Spinal cord (tissue), 10 donors: ENCODE data around the gene SERPINB6. TPM values are rescaled to one million over a fixed set of nuclear protein-coding genes. Genes with fewer than 3 reads are reported as not detected.
"Not testable (repeated sequence)": the region's sequence is repeated elsewhere in the genome, so short reads cannot be mapped to it uniquely, and the experiment has no call there.

Source experiments
- DNase-seq, 6 donors: peaks; one replicate each; pipeline versions ENCODE4 v3.0.0 to v3.0.0-alpha.2; 2013 to 2015; ENCODE audit warnings: low spot score in 6 of 6, low read depth in 4 of 6
- H3K27ac ChIP-seq: one replicate; pipeline ENCODE4 v1.5.1; 2013; ENCODE audit warnings: low read depth, low read length, control low read depth
- H3K27me3 ChIP-seq: one replicate; pipeline ENCODE4 v1.6.1; 2013; ENCODE audit warnings: low read length; ENCODE audit not compliant: control insufficient read depth, insufficient read depth
- H3K36me3 ChIP-seq: one replicate; pipeline ENCODE4 v1.6.1; 2013; ENCODE audit warnings: low read length; ENCODE audit not compliant: control insufficient read depth, insufficient read depth
- H3K4me1 ChIP-seq: one replicate; pipeline ENCODE4 v1.6.1; 2013; ENCODE audit warnings: low read length; ENCODE audit not compliant: control insufficient read depth, insufficient read depth
- H3K4me3 ChIP-seq: one replicate; pipeline ENCODE4 v1.5.1; 2013; ENCODE audit warnings: low read depth, low read length, control low read depth
- H3K9me3 ChIP-seq: one replicate; pipeline ENCODE4 v1.6.1; 2013; ENCODE audit warnings: low read length; ENCODE audit not compliant: control insufficient read depth, insufficient read depth
- WGBS: methylation state at CpG from one replicate; pipeline ENCODE4 v1.1.5; 2013; ENCODE audit warnings: missing lambda C conversion rate; ENCODE audit not compliant: insufficient coverage; 5-methylcytosine and 5-hydroxymethylcytosine counted together
- polyA plus RNA-seq, 2 donors: library from polyadenylated mRNA; unstranded; fragments of 120-200 nt; gene quantifications; one replicate each; pipeline ENCODE4 v1.2.1, GENCODE V29; 2013; ENCODE audit not compliant: insufficient read length in 2 of 2
- total RNA-seq, 2 donors: library from RNA; depleted of rRNA in 1 of 2; stranded (reverse); fragments of 120-200 nt in 1 of 2; fragments of >200 nt in 1 of 2; gene quantifications; one replicate each; pipeline versions ENCODE4 v1.2.3 to v1.2.4, GENCODE V29; 2013 to 2014
- donor health status: healthy.

The SERPINB6 gene
- total and polyA plus RNA-seq, 4 donors, result 43.1 to 82.5 (median 76.8) TPM

DNA sequence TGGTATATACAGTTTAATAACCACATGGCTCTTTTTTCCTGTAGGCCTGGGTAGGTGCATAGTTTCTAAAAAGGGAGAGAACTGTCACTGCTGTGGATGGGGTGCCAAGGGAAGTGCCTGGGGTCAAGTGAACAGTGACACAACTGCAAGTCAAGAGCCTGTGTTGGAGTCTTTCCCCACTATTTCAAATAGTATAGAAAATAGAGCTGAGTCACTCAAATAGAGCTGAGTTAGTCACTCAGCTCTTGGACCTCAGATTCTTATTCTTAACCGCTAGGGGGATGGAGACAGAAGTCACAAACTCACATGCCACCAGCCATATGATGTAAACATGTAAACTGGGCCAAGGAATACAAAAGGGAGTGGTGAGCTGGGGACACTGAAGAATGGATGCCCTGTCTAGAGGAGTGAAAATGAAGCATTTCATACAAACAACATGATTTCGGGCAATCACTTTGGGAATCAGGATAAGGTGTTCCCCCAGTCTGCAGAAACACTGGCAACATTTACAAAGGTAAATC, 30.5 kb upstream of the SERPINB6 start:
- WGBS, result 71% methylated on average over 1 of the region's 2 CpGs
- H3K27ac ChIP-seq, result no peak overlapping the region
- H3K27me3 ChIP-seq, result no peaks in the 10 kb centered on the region
- no peak overlapping the region for H3K4me3 ChIP-seq
- no peaks in the 10 kb centered on the region for H3K9me3 ChIP-seq
- H3K36me3 ChIP-seq, result peaks cover 16% of the 10 kb centered on the region
- peaks cover 23% of the 10 kb centered on the region for H3K4me1 ChIP-seq
- DNase-seq, result peak in 2 of 6 donors; percentile 18 to 53

DNA sequence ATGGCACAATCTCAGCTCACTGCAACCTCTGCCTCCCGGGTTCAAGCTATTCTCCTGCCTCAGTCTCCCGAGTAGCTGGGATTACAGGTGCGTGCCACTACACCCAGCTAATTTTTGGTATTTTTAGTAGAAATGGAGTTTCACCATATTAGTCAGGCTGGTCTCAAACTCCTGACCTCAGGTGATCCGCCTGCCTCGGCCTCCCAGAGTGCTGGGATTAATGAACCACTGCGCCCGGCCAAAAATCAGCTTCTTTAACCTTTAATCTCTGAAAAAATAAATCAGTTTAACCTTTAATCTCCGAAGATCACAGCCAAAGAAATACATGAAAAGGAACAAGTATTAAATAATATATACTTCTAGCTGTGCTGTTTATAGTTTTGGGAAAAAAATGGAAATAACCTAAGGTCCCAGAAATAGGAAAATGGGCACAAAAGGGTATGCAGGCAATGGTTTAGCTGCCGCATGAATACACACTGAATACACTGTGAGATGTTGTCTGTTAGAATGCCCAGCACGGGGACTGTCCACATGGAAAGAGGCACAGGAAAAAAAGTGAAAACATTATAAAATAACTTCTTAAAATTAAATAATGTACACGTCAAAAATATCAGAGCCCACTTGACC, 29.9 kb upstream of the SERPINB6 start:
- Histone ChIP-seq H3K9me3 (no peaks in the 10 kb centered on the region), H3K36me3 (peaks cover 15% of the 10 kb centered on the region), H3K27ac (no peak overlapping the region), H3K4me3 (no peak overlapping the region), H3K27me3 (no peaks in the 10 kb centered on the region), H3K4me1 (peaks cover 23% of the 10 kb centered on the region)
- WGBS, result 82% methylated on average over 2 of the region's 11 CpGs
- no peak for DNase-seq

DNA sequence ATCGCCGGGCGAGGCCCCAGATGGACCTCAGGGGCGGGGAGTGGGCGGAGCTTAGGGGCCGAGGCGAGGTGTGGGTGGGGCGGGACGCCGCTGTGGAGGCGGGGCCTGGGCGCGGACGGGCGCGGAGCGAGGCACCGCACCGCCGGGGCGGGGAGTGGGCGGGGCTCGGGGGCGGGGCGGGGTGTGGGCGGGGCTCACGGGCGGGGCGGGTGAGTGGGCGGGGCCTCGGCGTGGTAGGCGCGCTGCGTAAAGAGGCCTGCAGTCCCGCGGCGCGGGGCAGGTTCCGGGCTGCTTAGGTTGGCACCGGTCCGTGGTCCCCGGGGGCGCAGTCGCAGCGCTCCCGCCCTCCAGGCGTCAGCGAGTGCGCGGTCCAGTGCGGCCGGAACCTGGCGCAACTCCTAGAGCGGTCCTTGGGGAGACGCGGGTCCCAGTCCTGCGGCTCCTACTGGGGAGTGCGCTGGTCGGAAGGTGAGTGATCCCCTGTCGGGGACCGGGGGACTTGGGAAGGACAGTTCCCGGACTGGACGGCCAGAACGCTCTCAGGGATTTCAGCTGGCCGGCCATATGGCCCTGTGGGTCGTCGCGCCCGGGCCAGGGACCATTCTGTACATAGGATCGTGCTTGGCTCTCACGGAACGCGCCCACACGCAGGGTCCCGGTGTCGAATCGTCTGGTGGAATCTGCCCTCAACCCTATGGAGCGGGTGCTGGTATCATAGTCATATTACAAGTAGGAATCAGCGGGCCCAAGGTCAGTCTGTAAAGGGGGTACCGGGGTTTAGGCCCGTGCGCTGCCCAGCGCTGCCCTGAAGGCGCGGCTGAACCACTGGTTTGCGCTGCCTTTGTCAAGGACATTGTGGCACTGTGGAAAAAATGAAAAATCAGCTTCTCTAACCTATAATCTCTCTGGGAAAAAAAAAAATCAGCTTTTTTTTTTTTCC, 28.5 kb upstream of the SERPINB6 start, which contains the start of gene NQO2:
Gene NQO2, plus strand, starts transcription at position 277 of the 940 bp plus-strand sequence. CDS start 6,659 bp downstream, outside the sequence.
- DNase-seq, result peak in 4 of 6 donors; percentile 28 to 95 (median 88)
- Histone ChIP-seq H3K27ac (peak within 1 kb of the TSS; percentile 75), H3K4me1 (peaks cover 23% of the 10 kb centered on the region), H3K4me3 (peak within 1 kb of the TSS; percentile 79), H3K27me3 (no peaks in the 10 kb centered on the region), H3K36me3 (peaks cover 8% of the 10 kb centered on the region), H3K9me3 (no peaks in the 10 kb centered on the region)
- 4% methylated on average over 61 of the region's 87 CpGs for WGBS

DNA sequence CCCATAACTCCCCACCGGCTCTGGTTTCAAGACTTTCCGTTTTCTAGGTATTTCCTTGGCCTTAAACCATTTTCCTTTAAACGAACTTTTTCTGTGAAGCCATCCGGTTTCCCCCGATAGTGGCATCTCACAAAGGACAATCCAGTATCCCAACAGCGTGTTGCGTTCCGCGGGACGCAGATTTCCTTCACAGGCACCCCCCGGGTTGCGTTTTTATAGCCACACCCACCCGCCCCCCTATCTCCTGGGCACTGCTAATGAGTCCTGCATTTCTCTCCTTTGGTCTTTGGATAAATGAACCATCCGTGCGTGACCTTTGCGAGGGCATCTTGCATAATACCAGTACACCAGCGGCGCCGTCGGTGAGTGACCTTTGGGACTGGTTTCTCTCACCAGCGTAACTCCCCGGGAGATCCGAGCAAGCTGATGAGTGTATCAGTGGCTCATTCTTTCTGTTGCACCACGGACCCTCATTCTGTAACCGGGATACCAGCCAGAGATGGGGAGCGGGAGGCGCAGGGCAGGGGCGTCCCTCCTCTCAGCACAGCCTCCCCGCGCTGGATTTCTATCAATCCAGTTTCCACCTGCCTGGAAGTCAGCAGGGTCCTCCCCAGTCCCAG, 27.7 kb upstream of the SERPINB6 start:
- peak in 1 of 6 donors; percentile 67 for DNase-seq
- Histone ChIP-seq H3K36me3 (peaks cover under 1% of the 10 kb centered on the region), H3K27me3 (no peaks in the 10 kb centered on the region), H3K9me3 (no peaks in the 10 kb centered on the region), H3K4me1 (peaks cover 23% of the 10 kb centered on the region), H3K27ac (peak overlapping the region; percentile 75), H3K4me3 (peak overlapping the region; percentile 71)
- 0% methylated on average over 24 of the region's 30 CpGs for WGBS

DNA sequence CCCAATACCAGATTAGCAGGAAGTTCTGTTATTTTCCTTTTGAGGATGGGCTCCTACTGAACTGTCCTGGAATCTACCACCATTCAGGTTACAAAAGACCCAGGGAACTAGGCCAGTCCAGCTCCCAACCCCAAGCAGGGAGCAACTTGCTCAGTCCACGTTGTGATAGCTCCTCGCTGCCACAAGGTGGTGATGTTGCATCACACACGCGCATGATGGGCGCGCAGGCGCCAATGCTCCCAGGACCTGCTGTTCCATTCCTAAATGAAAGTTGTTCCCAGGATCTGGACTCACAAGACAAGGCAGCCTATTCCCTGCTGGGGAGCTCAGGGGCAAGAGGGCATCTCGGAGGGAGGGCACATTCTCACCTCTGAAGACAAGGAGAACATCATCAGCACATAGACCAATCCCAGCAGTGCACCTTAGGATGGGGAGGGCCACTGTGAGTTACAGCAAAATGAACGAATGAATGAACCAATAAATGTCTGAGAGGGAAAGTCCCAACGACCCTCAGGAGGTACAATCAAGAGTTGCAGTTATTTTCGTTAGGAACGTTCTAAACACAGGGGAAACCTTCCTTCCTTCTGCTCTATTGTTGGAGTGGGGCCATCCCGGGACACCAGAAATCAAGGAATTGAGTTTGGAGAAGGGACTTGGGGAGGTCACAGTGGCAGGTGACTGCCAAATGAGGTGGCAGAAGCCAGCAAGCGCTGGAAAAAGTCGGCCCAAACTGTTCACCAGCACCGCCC, 27.1 kb upstream of the SERPINB6 start:
- WGBS, result 0% methylated on average over 7 of the region's 16 CpGs
- DNase-seq, result peak in 3 of 6 donors; percentile 6 to 46 (median 39)
- peaks cover 23% of the 10 kb centered on the region for H3K4me1 ChIP-seq
- peak overlapping the region; percentile 75 for H3K27ac ChIP-seq
- H3K27me3 ChIP-seq, H3K9me3 ChIP-seq, H3K36me3 ChIP-seq: not testable (repeated sequence)
- H3K4me3 ChIP-seq, result peak overlapping the region; percentile 71

DNA sequence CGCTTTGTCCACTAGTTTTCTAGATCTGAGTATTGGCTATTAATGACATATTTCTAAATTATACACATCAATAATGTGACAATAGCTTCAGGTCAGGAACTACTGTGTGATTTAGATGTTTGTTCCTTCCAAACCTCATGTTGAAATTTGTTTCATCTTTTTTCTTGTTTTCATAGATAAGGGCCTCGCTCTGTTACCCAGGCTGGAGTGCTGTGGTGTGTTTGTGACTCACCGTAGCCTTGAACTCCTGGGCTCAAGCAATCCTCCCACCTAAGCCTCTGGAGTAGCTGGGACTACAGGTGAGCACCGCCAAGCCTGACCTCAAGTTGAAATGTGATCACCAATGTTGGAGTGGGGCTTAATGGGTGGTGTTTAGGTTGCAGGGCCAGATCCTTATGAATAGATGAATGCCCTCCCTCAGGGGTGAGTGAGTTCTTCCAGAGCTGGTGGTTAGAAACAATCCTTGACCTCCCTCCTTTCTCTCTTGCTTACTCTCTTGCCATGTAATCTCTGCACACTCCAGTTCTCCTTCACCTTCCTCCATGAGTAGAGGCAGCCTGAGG, 22.5 kb upstream of the SERPINB6 start:
- Histone ChIP-seq H3K9me3 (no peaks in the 10 kb centered on the region), H3K4me3 (no peak overlapping the region), H3K27me3 (no peaks in the 10 kb centered on the region), H3K27ac (no peak overlapping the region), H3K36me3 (peaks cover 4% of the 10 kb centered on the region), H3K4me1 (peaks cover 14% of the 10 kb centered on the region)
- WGBS, result 100% methylated on average over 1 of the region's 4 CpGs
- no peak for DNase-seq

DNA sequence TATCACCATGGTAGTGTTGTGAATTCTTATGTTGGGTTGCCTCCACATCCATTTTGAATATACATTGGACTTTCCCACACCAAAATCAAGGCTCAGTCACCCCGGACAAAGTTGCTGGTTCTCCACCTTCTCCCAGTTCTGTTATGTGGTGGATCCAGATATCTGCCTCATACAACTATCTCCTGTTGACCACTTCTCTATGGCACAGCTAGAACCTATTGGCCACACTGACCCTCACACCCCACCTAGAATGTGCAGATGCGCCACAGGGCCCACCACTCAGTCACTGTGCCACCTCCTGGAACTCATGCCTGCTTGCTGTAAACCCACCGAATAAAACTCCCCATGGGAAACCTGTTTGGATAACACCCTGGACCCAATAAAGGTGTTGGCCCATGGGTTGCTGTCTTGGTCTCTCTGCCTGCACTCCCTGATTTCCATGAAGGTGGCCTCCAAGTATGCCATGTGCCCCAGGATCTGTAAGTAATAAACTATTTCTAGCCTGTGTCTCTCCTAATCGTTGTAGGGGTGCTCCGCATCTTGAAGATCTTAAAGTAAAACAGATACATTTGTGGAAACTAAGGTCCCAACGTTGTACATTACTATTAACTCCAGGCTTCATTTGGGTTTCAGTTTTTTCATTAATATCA, 21.1 kb upstream of the SERPINB6 start:
- H3K27ac ChIP-seq, result no peak overlapping the region
- H3K9me3 ChIP-seq, result no peaks in the 10 kb centered on the region
- WGBS, result 100% methylated on average over 3 of the region's 6 CpGs
- H3K4me1 ChIP-seq, result peaks cover 18% of the 10 kb centered on the region
- DNase-seq, result no peak
- H3K27me3 ChIP-seq, result no peaks in the 10 kb centered on the region
- no peak overlapping the region for H3K4me3 ChIP-seq
- H3K36me3 ChIP-seq, result peaks cover 4% of the 10 kb centered on the region

DNA sequence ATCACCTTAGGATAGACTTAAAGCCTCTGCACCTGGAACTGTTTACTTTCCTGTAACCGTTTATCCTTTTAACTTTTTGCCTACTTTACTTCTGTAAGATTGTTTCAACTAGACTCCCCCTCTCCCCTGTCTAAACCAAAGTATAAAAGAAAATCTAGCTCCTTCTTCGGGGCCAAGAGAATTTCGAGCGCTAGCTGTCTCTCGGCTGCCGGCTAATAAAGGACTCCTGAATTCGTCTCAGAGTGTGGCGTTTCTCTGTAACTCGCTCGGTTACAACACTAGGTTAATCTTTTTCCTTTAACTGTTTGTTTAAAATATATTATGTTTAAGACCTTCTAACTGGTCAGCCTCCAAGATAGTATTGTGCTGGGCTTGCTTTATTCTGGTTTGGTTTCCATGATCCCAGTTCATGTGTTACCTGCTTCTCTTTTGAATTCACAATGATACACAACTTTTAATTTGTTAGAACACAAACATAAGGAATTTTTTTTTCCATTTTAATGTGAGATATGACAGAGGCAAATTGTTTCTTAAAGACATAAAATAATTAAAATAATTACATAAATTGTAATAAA, 19.7 kb upstream of the SERPINB6 start:
- H3K4me1 ChIP-seq, result peaks cover 18% of the 10 kb centered on the region
- H3K4me3 ChIP-seq, result peak overlapping the region; percentile 94
- 32% methylated on average over 5 of the region's 10 CpGs for WGBS
- peaks cover 4% of the 10 kb centered on the region for H3K36me3 ChIP-seq
- no peaks in the 10 kb centered on the region for H3K27me3 ChIP-seq
- H3K9me3 ChIP-seq, result no peaks in the 10 kb centered on the region
- peak overlapping the region; percentile 100 for H3K27ac ChIP-seq
- DNase-seq, result peak in 2 of 6 donors; percentile 22 to 49
